Endothelial cell of umbilical vein (primary cell): ENCODE results near the gene STC2. TPM values are rescaled to one million over a fixed set of nuclear protein-coding genes. Genes with fewer than 3 reads are reported as not detected.
A peak's percentile ranks its signal among the peaks of the same experiment; 100 is the strongest.

Experiments used
- BruUV-seq: library from RNA; stranded (reverse); fragments of 400-500 nt; replicated peaks from 2 replicates; lab custom pipeline; 2021; lab: Mats Ljungman, UMichigan
- CTCF ChIA-PET: fragments of 300-600, 350-600 bp; sonication (Branson Sonifier 250); formaldehyde crosslinking; loops from one replicate; lab custom pipeline; 2021; ENCODE audit warnings: antibody characterized with exemption, inconsistent platforms; lab: Charles Lee
- POLR2A ChIA-PET: fragments of 300-600, 350-600 bp; sonication (Branson Sonifier 250); formaldehyde crosslinking; loops from one replicate; lab custom pipeline; 2021; ENCODE audit warnings: antibody characterized with exemption, inconsistent platforms; lab: Charles Lee
- DNase-seq: peaks from one replicate; pipeline ENCODE4 v3.0.0-alpha.2; 2011; ENCODE audit warnings: low read depth, low spot score
- FAIRE-seq: peaks from 2 replicates; lab custom pipeline; 2011; peaks lifted over from hg19 to GRCh38; lab: Jason Lieb, UNC
- H2AFZ ChIP-seq: 2 replicates; pipeline ENCODE4 v1.6.0; 2012; ENCODE audit warnings: low read depth, low read length, control low read depth, inconsistent platforms
- H3K27ac ChIP-seq: 2 replicates; pipeline ENCODE4 v1.5.1; 2011; ENCODE audit warnings: low read depth, mild to moderate bottlenecking, control low read depth, low read length, moderate library complexity; ENCODE audit not compliant: insufficient read depth
- H3K27me3 ChIP-seq, 2 experiments: 2 replicates each; pipeline versions ENCODE4 v1.6.0 to v1.6.1; 2011; ENCODE audit warnings: low read length in 2 of 2, mixed read lengths in 1 of 2; ENCODE audit not compliant: control insufficient read depth in 2 of 2, insufficient read depth in 2 of 2
- H3K36me3 ChIP-seq, 2 experiments: 2 replicates in 1 of 2; 3 replicates in 1 of 2; pipeline ENCODE4 v1.5.1; 2011; ENCODE audit warnings: low read length in 2 of 2, mild to moderate bottlenecking in 1 of 2, moderate library complexity in 1 of 2; ENCODE audit not compliant: control insufficient read depth in 2 of 2, insufficient read depth in 2 of 2; ENCODE audit errors: extremely low read depth in 1 of 2
- H3K4me1 ChIP-seq: 3 replicates; pipeline ENCODE4 v1.5.1; 2011; ENCODE audit warnings: mild to moderate bottlenecking, low read length; ENCODE audit not compliant: control insufficient read depth, insufficient read depth; ENCODE audit errors: extremely low read depth
- H3K4me2 ChIP-seq: 2 replicates; pipeline ENCODE4 v1.6.1; 2011; ENCODE audit warnings: low read length, control low read depth, mixed read lengths; ENCODE audit not compliant: insufficient read depth
- H3K4me3 ChIP-seq, 3 experiments: fragments of 200-600 bp in 1 of 3; sonication (generic), shearing (Covaris generic) in 1 of 3; replicated peaks in 1 of 3; 2 replicates each; pipeline ENCODE4 v1.5.1; 2011 to 2016; ENCODE audit warnings: control low read depth in 3 of 3, low read length in 3 of 3, mild to moderate bottlenecking in 2 of 3, inconsistent platforms in 1 of 3, low read depth in 1 of 3, moderate library complexity in 1 of 3; ENCODE audit not compliant: insufficient read depth in 1 of 3
- H3K79me2 ChIP-seq: 2 replicates; pipeline ENCODE4 v1.6.0; 2012; ENCODE audit warnings: low read length, inconsistent platforms; ENCODE audit not compliant: control insufficient read depth, insufficient read depth
- H3K9ac ChIP-seq: replicated peaks from 2 replicates; pipeline ENCODE3; 2011; ENCODE audit warnings: low read length, control low read depth; ENCODE audit not compliant: insufficient read depth; ENCODE audit errors: extremely low read depth
- H3K9me1 ChIP-seq: replicated peaks from 3 replicates; pipeline ENCODE4 v1.6.0; 2011; ENCODE audit warnings: mild to moderate bottlenecking, low read length; ENCODE audit not compliant: control insufficient read depth, insufficient read depth; ENCODE audit errors: extremely low read depth
- H3K9me3 ChIP-seq: replicated peaks from 2 replicates; pipeline ENCODE4 v1.5.1; 2012; ENCODE audit warnings: low read length, inconsistent platforms; ENCODE audit not compliant: control insufficient read depth, insufficient read depth
- H4K20me1 ChIP-seq: replicated peaks from 2 replicates; pipeline ENCODE3; 2011; ENCODE audit warnings: mild to moderate bottlenecking, low read length; ENCODE audit not compliant: control insufficient read depth, insufficient read depth; ENCODE audit errors: extremely low read depth
- EZH2 ChIP-seq: IDR thresholded peaks from 2 replicates; pipeline ENCODE4 v1.6.1; 2012; ENCODE audit warnings: borderline replicate concordance, low read depth, mild to moderate bottlenecking, moderate library complexity, low read length, inconsistent platforms; ENCODE audit not compliant: severe bottlenecking
- FOS ChIP-seq: IDR thresholded peaks from 2 replicates; pipeline ENCODE4 v1.6.1; 2011; ENCODE audit warnings: mild to moderate bottlenecking, low read length, moderate library complexity, borderline replicate concordance; ENCODE audit not compliant: insufficient read depth
- GATA2 ChIP-seq: IDR thresholded peaks from 2 replicates; pipeline ENCODE4 v1.7.0; 2011; ENCODE audit warnings: low read depth, mild to moderate bottlenecking, moderate library complexity, mixed read lengths, low read length; ENCODE audit not compliant: insufficient read length, insufficient read depth
- JUN ChIP-seq: IDR thresholded peaks from 2 replicates; pipeline ENCODE4 v1.6.1; 2011; ENCODE audit warnings: borderline replicate concordance, low read depth; ENCODE audit not compliant: insufficient read length, insufficient read depth
- MYC ChIP-seq: IDR thresholded peaks from one replicate; pipeline ENCODE4 v1.6.1; 2011; ENCODE audit warnings: mild to moderate bottlenecking, low read depth, low read length
- POLR2A ChIP-seq: IDR thresholded peaks from 2 replicates; pipeline ENCODE4 v1.6.1; 2012; ENCODE audit warnings: low read depth, mild to moderate bottlenecking, control low read depth, low read length
- POLR2AphosphoS5 ChIP-seq: IDR thresholded peaks from 2 replicates; pipeline ENCODE4 v1.6.1; 2012; ENCODE audit warnings: low read depth, mild to moderate bottlenecking, control low read depth, low read length, moderate library complexity; ENCODE audit not compliant: insufficient read depth
- dilution Hi-C: fragments of 300-500 bp; cut with MboI; formaldehyde crosslinking; loops from one replicate; pipeline ENCODE4 v1.15.0; 2019; ENCODE audit warnings: low sequenced_read_pairs; ENCODE audit not compliant: extremely low pct_ligation_motif_present
- intact Hi-C: fragments of 100-400 bp; cut with micrococcal nuclease; formaldehyde crosslinking; loops from one replicate; pipeline ENCODE4 v1.10.0; 2022
- polyA plus RNA-seq, 4 experiments: library from polyadenylated mRNA; depleted of rRNA in 3 of 4; stranded (reverse) in 3 of 4; unstranded in 1 of 4; fragments of >200 nt; gene quantifications; 2 replicates each; pipeline versions ENCODE4 v1.2.1 to v1.2.3, GENCODE V29; 2011 to 2012; ENCODE audit warnings: missing spikeins in 1 of 4
- total RNA-seq: library from RNA; stranded (reverse); gene quantifications from 2 replicates; pipeline ENCODE4 v1.2.3, GENCODE V29; 2021
- TF ChIP-seq, protein P1 (sequence below): IDR thresholded peaks from 2 replicates; pipeline ENCODE4 v1.6.1; 2011; ENCODE audit not compliant: insufficient read depth, insufficient read length
- TF ChIP-seq, protein P2 (sequence below), 2 donors: IDR thresholded peaks; 1 replicate in 1 of 2; 2 replicates in 1 of 2; pipeline ENCODE4 v1.5.1; 2011; ENCODE audit warnings: low read length in 2 of 2, mild to moderate bottlenecking in 2 of 2, moderate library complexity in 2 of 2, control low read depth in 1 of 2, inconsistent platforms in 1 of 2, low read depth in 1 of 2; ENCODE audit not compliant: insufficient read depth in 1 of 2; ENCODE audit errors: extremely low read depth in 1 of 2

The STC2 gene
- total and polyA plus RNA-seq, 2 donors (not counting 3 experiments of a cell fraction or from before 2014, with no cell fraction given) = 19.0 to 26.9 TPM

DNA sequence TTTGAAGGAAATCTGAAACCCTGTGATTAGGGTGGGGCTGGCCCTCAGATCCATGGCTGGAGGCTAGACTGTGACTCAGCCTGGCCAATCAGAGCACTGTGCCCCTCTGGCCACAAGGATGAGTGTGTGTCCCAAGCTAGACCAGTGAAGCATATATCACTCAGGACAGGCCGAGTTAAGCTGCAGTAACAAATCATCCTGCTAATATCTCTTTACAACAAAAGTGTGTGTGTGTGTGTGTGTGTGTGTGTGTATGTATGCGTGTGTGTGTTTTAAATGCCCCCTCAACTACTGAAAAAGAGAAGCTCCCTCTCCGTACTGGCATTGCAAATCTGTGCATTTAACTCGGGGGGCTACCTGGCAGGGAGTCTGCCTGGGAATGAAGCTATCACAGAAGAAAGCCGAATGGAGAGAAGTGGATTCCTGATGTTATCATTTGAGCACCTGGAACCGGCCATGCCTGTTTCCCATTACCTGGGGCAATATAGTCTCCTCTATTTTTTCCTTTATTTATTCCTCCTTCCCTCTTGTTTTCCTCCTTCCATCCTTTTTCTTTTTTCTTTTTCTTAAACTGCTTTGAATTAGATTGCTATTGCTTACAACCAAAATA lies 25.6 kb downstream of the STC2 start:
- Histone ChIP-seq H3K9ac (no peak overlapping the region), H3K27me3 (no peaks in the 10 kb centered on the region), H4K20me1 (no peaks in the 10 kb centered on the region), H3K4me2 (no peak overlapping the region), H3K9me3 (no peaks in the 10 kb centered on the region), H3K4me1 (peaks cover 10% of the 10 kb centered on the region), H3K9me1 (no peaks in the 10 kb centered on the region), H3K36me3 (no peaks in the 10 kb centered on the region), H3K79me2 (no peaks in the 10 kb centered on the region), H3K27ac (no peak overlapping the region), H3K4me3 (no peak overlapping the region), H2AFZ (peak overlapping the region; percentile 36)
- FAIRE-seq (peak; percentile 66), DNase-seq (no peak)
- POLR2A ChIA-PET = no interaction called here
- BruUV-seq = no TSS peak
- dilution Hi-C loops (no loop called here), intact Hi-C loops (no loop called here)
- TF ChIP-seq JUN (no peak), MYC (no peak), FOS (no peak), POLR2AphosphoS5 (no peak), GATA2 (no peak), POLR2A (no peak), EZH2 (no peak)
- TF ChIP-seq, protein P1, sequence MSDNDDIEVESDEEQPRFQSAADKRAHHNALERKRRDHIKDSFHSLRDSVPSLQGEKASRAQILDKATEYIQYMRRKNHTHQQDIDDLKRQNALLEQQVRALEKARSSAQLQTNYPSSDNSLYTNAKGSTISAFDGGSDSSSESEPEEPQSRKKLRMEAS = no peak
- TF ChIP-seq, protein P2, sequence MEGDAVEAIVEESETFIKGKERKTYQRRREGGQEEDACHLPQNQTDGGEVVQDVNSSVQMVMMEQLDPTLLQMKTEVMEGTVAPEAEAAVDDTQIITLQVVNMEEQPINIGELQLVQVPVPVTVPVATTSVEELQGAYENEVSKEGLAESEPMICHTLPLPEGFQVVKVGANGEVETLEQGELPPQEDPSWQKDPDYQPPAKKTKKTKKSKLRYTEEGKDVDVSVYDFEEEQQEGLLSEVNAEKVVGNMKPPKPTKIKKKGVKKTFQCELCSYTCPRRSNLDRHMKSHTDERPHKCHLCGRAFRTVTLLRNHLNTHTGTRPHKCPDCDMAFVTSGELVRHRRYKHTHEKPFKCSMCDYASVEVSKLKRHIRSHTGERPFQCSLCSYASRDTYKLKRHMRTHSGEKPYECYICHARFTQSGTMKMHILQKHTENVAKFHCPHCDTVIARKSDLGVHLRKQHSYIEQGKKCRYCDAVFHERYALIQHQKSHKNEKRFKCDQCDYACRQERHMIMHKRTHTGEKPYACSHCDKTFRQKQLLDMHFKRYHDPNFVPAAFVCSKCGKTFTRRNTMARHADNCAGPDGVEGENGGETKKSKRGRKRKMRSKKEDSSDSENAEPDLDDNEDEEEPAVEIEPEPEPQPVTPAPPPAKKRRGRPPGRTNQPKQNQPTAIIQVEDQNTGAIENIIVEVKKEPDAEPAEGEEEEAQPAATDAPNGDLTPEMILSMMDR (IDR thresholded peaks at IDR 0.05; ENCODE audit: extremely low read depth in 1 of 2, insufficient read depth in 1 of 2, low read depth in 1 of 2, low read length in 2 of 2) = no peak
- CTCF ChIA-PET = interaction anchor here (1.2 to 5.3 kb wide), 4 partner anchors 8 to 279 kb away, joined by 4 to 47 read pairs (median 4); no protein-coding TSS in a partner anchor
